ENCODE results near the gene ZDHHC20. TPM values are rescaled to one million over a fixed set of nuclear protein-coding genes. Genes with fewer than 3 reads are reported as not detected.

The ZDHHC20 gene
- total RNA-seq, 1 experiment from 2014 or later: 69.7 TPM

DNA sequence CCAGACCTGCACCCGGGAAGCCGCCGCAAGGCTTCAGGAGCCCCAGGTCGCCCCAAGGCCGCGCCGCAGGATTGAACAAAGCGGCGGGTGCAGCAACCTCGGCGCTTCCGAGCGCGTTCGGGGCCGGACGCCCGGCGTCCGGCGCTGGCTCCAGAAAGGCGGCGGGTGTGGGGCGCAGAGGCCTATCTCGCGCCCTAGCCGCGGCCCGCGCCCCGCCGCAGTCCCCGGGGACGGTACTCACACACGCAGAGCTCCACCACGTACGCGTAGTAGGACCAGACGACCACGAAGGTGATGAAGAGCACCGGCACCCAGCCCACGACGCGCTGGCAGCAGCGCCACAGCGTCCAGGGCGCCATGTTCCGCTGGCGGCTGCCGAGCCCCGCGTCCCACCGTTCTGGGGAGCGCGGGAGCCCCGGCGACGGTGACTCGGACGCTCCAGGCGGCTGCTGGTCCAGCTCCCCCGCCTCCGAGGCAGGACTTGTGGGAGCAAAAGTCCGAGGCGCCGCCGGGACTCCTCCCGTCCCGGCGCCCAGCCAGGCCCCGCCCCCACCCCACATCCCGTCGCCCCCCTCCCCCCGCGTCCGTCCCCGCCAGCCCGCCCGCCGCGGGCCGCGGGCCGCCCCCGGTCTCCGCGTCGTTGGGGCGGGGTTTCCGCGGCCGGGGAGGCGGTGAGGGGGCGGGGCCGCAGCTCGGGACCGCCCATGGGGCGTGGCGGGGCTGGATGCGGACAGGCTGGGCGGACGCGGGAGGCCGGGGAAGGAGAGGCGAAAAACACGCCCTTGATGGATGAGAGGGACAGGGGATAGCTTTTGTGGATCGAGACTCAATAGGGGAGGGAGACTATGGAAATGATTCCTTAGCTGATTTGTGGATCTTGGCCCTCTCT is at the start of gene ZDHHC20 (continued):
- 0 out of 2 replicates have a peak, but pooled peaks have one; percentile 33 for TF ChIP-seq GABPB1 (CRISPR knock-in tag; IDR thresholded peaks at IDR 0.05)
- TF ChIP-seq SP1 (CRISPR knock-in tag; conservative IDR thresholded peaks at IDR 0.05): peak; percentile 92

DNA sequence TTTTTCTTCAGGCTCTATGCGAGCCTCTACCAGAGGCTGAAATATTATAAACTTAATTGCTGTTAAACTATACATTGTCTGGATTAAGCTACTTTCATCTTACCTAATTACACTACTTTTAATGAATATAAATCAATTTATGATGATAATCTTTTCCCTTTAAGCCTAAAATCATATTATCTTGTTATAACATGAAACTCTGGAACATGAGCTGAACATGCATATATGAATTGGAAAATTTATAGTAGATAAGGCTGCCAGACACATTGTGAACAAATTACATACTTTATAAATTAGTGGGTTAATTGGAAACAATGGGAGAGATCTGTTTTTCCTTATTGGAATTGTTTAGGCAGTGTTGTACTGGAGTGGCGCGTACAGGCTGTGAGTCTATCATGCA is 45.3 kb upstream of the ZDHHC20 start:
- H3K4me1 Mint-ChIP-seq: no peaks in the 10 kb centered on the region
- no peak overlapping the region for H3K4me3 Mint-ChIP-seq
- no peaks in the 10 kb centered on the region for H3K27me3 Mint-ChIP-seq (ENCODE audit: low read depth)
- ChIA-PET CTCF (no interaction called here), POLR2A (no interaction called here)
- DNase-seq (ENCODE audit: low spot score) (no peak), ATAC-seq (no peak)
- peaks cover 3% of the 10 kb centered on the region for H3K36me3 Mint-ChIP-seq
- TF ChIP-seq, protein P1, sequence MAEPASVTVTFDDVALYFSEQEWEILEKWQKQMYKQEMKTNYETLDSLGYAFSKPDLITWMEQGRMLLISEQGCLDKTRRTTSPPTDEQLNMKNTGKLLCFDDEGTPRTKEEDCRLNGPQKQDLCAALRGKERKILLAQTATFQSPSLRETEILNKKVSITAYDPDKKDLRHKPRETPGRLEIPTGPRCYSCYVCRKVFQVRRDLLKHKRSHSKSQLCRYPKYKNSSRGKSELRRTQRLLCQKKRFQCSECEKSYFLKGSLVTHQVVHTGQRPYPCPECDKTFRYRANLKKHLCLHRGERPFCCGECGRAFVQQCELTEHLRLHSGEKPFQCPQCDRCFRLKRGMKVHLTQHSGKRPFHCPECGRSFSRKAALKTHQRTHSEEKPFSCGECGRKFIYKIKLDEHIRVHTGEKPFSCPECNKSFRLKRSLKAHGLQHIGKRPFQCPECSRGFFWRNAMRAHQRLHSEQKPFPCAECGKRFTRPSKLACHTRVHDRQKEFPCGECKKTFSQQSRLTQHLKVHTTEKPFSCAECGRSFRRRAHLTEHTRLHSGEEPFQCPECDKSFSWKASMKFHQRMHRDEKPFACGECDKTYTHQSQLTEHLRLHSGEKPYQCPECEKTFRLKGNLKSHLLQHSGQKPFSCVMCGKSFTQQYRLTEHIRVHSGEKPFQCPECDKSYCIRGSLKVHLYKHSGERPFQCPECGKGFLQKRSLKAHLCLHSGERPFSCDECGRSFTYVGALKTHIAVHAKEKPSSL (CRISPR knock-in tag; conservative IDR thresholded peaks at IDR 0.05): no peak
- TF ChIP-seq ZBTB21 (CRISPR knock-in tag; IDR thresholded peaks at IDR 0.05; ENCODE audit: borderline replicate concordance) (no peak), CREB1 (CRISPR knock-in tag; IDR thresholded peaks at IDR 0.05) (no peak), NR2C2 (CRISPR knock-in tag; IDR thresholded peaks at IDR 0.05) (no peak), ZNF219 (CRISPR knock-in tag; IDR thresholded peaks at IDR 0.05; ENCODE audit: borderline replicate concordance) (no peak), ZNF317 (CRISPR knock-in tag; IDR thresholded peaks at IDR 0.05; ENCODE audit: borderline replicate concordance, low read depth) (no peak), RELA (CRISPR knock-in tag; IDR thresholded peaks at IDR 0.05; ENCODE audit: borderline replicate concordance) (no peak), TP53 (CRISPR knock-in tag; IDR thresholded peaks at IDR 0.05) (no peak), TCF7 (CRISPR knock-in tag; IDR thresholded peaks at IDR 0.05; ENCODE audit: low read depth) (no peak), PRRX2 (CRISPR knock-in tag; IDR thresholded peaks at IDR 0.05) (no peak), TEAD1 (CRISPR knock-in tag; IDR thresholded peaks at IDR 0.05) (no peak), RORB (CRISPR knock-in tag; IDR thresholded peaks at IDR 0.05) (no peak)
- TF ChIP-seq, protein P2, sequence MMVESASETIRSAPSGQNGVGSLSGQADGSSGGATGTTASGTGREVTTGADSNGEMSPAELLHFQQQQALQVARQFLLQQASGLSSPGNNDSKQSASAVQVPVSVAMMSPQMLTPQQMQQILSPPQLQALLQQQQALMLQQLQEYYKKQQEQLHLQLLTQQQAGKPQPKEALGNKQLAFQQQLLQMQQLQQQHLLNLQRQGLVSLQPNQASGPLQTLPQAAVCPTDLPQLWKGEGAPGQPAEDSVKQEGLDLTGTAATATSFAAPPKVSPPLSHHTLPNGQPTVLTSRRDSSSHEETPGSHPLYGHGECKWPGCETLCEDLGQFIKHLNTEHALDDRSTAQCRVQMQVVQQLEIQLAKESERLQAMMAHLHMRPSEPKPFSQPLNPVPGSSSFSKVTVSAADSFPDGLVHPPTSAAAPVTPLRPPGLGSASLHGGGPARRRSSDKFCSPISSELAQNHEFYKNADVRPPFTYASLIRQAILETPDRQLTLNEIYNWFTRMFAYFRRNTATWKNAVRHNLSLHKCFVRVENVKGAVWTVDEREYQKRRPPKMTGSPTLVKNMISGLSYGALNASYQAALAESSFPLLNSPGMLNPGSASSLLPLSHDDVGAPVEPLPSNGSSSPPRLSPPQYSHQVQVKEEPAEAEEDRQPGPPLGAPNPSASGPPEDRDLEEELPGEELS (CRISPR knock-in tag; IDR thresholded peaks at IDR 0.05): no peak
- TF ChIP-seq, protein P3, sequence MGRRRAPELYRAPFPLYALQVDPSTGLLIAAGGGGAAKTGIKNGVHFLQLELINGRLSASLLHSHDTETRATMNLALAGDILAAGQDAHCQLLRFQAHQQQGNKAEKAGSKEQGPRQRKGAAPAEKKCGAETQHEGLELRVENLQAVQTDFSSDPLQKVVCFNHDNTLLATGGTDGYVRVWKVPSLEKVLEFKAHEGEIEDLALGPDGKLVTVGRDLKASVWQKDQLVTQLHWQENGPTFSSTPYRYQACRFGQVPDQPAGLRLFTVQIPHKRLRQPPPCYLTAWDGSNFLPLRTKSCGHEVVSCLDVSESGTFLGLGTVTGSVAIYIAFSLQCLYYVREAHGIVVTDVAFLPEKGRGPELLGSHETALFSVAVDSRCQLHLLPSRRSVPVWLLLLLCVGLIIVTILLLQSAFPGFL (CRISPR knock-in tag; IDR thresholded peaks at IDR 0.05; ENCODE audit: borderline replicate concordance): no peak
- H3K27ac Mint-ChIP-seq: no peak overlapping the region
- no peaks in the 10 kb centered on the region for H3K9me3 Mint-ChIP-seq

DNA sequence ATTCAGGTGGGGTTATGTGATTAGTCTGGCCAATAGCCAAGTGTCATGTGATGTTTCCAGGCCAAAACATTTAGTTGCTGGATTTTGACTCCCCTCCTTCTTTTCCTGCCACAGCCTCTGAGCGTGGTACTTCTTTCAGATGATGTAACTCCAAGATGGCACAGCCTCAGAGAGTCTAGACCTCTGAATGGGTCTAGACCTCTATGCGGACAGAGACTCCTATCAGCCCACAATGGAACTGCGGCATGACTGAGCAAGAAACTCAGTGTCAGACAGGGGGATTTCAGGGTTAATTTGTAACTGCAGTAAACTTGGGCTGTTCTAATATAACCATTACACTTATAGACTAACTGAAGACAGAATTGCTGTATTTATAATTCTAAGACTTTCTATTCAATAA is 42.6 kb upstream of the ZDHHC20 start:
- no peak for TF ChIP-seq RELA (CRISPR knock-in tag; IDR thresholded peaks at IDR 0.05; ENCODE audit: borderline replicate concordance)
- TF ChIP-seq, protein P4, sequence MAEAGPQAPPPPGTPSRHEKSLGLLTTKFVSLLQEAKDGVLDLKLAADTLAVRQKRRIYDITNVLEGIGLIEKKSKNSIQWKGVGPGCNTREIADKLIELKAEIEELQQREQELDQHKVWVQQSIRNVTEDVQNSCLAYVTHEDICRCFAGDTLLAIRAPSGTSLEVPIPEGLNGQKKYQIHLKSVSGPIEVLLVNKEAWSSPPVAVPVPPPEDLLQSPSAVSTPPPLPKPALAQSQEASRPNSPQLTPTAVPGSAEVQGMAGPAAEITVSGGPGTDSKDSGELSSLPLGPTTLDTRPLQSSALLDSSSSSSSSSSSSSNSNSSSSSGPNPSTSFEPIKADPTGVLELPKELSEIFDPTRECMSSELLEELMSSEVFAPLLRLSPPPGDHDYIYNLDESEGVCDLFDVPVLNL (CRISPR knock-in tag; IDR thresholded peaks at IDR 0.05; ENCODE audit: borderline replicate concordance, low read depth): no peak
- TF ChIP-seq MYBL2 (CRISPR knock-in tag; IDR thresholded peaks at IDR 0.05): no peak
- TF ChIP-seq, protein P3 (CRISPR knock-in tag; IDR thresholded peaks at IDR 0.05; ENCODE audit: borderline replicate concordance): no peak
- TF ChIP-seq, protein P2 (CRISPR knock-in tag; IDR thresholded peaks at IDR 0.05): no peak
- no peak for TF ChIP-seq MXD4 (CRISPR knock-in tag; IDR thresholded peaks at IDR 0.05; ENCODE audit: borderline replicate concordance)
- TF ChIP-seq ZNF219 (CRISPR knock-in tag; IDR thresholded peaks at IDR 0.05; ENCODE audit: borderline replicate concordance): no peak
- TF ChIP-seq, protein P5, sequence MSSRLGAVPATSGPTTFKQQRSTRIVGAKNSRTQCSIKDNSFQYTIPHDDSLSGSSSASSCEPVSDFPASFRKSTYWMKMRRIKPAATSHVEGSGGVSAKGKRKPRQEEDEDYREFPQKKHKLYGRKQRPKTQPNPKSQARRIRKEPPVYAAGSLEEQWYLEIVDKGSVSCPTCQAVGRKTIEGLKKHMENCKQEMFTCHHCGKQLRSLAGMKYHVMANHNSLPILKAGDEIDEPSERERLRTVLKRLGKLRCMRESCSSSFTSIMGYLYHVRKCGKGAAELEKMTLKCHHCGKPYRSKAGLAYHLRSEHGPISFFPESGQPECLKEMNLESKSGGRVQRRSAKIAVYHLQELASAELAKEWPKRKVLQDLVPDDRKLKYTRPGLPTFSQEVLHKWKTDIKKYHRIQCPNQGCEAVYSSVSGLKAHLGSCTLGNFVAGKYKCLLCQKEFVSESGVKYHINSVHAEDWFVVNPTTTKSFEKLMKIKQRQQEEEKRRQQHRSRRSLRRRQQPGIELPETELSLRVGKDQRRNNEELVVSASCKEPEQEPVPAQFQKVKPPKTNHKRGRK (CRISPR knock-in tag; IDR thresholded peaks at IDR 0.05; ENCODE audit: borderline replicate concordance): no peak
- DNase-seq (ENCODE audit: low spot score) (peak; percentile 32), ATAC-seq (peak; percentile 95)
- no peaks in the 10 kb centered on the region for H3K27me3 Mint-ChIP-seq (ENCODE audit: low read depth)
- peak overlapping the region; percentile 79 for H3K27ac Mint-ChIP-seq
- H3K9me3 Mint-ChIP-seq: no peaks in the 10 kb centered on the region
- POLR2A ChIA-PET: no interaction called here
- CTCF ChIA-PET: no interaction called here
- peaks cover 13% of the 10 kb centered on the region for H3K36me3 Mint-ChIP-seq
- no peaks in the 10 kb centered on the region for H3K4me1 Mint-ChIP-seq
- H3K4me3 Mint-ChIP-seq: no peak overlapping the region

All from WTC11 (cell line).